Common myeloid progenitor, CD34-positive (primary cell): ENCODE measurements around the gene SLC38A9.

Experiments used
- CTCF ChIA-PET: fragments of 350-600 bp; sonication (Branson Sonifier 250); formaldehyde crosslinking; loops from one replicate; lab custom pipeline; 2021; ENCODE audit warnings: antibody characterized with exemption; lab: Charles Lee
- POLR2A ChIA-PET: fragments of 350-600 bp; sonication (Branson Sonifier 250); formaldehyde crosslinking; loops from one replicate; lab custom pipeline; 2021; ENCODE audit warnings: antibody characterized with exemption; lab: Charles Lee
- DNase-seq, 3 donors: peaks; one replicate each; pipeline versions ENCODE4 v3.0.0 to v3.0.0-alpha.2; 2013
- H3K27ac ChIP-seq, 2 experiments: 1 replicate in 1 of 2; 2 replicates in 1 of 2; pipeline ENCODE4 v1.7.0; 2013; ENCODE audit warnings: inconsistent platforms in 2 of 2, low read length in 2 of 2, mild to moderate bottlenecking in 2 of 2, low read depth in 1 of 2, moderate library complexity in 1 of 2; ENCODE audit not compliant: severe bottlenecking in 2 of 2, insufficient read depth in 1 of 2, poor library complexity in 1 of 2
- H3K27me3 ChIP-seq, 5 experiments: replicated peaks in 2 of 5; 1 replicate in 3 of 5; 2 replicates in 2 of 5; pipeline versions ENCODE4 v1.6.1 to v1.7.0; 2013; ENCODE audit warnings: low read length in 4 of 5, mild to moderate bottlenecking in 2 of 5, moderate library complexity in 2 of 5, inconsistent platforms in 1 of 5; ENCODE audit not compliant: insufficient read depth in 5 of 5, control insufficient read depth in 4 of 5
- H3K36me3 ChIP-seq, 4 experiments: 1 replicate in 2 of 4; 2 replicates in 2 of 4; pipeline versions ENCODE4 v1.6.1 to v1.7.0; 2013; ENCODE audit warnings: low read length in 3 of 4, control low read depth in 1 of 4, mild to moderate bottlenecking in 1 of 4; ENCODE audit not compliant: control insufficient read depth in 4 of 4, insufficient read depth in 4 of 4
- H3K4me1 ChIP-seq, 4 experiments: 1 replicate in 3 of 4; 2 replicates in 1 of 4; pipeline versions ENCODE4 v1.6.1 to v1.7.1; 2013; ENCODE audit warnings: low read length in 3 of 4, mild to moderate bottlenecking in 3 of 4, control low read depth in 1 of 4, inconsistent platforms in 1 of 4, moderate library complexity in 1 of 4; ENCODE audit not compliant: control insufficient read depth in 4 of 4, insufficient read depth in 4 of 4; ENCODE audit errors: control extremely low read depth in 1 of 4
- H3K4me3 ChIP-seq, 7 experiments: 1 replicate in 4 of 7; 2 replicates in 3 of 7; pipeline versions ENCODE4 v1.5.1 to v1.7.0; 2013; ENCODE audit warnings: mild to moderate bottlenecking in 7 of 7, low read length in 6 of 7, moderate library complexity in 6 of 7, inconsistent platforms in 2 of 7, low read depth in 2 of 7, control low read depth in 1 of 7; ENCODE audit not compliant: insufficient read depth in 4 of 7, control insufficient read depth in 1 of 7; ENCODE audit errors: extremely low read depth in 1 of 7
- H3K9me3 ChIP-seq, 5 experiments: 1 replicate in 4 of 5; 2 replicates in 1 of 5; pipeline versions ENCODE4 v1.6.1 to v1.7.1; 2013; ENCODE audit warnings: low read length in 4 of 5, mild to moderate bottlenecking in 2 of 5, inconsistent platforms in 1 of 5, low read depth in 1 of 5, moderate library complexity in 1 of 5; ENCODE audit not compliant: control insufficient read depth in 4 of 5, insufficient read depth in 2 of 5; ENCODE audit errors: control extremely low read depth in 1 of 5
- WGBS: methylation state at CpG from one replicate; pipeline ENCODE4 v1.1.5; 2013; ENCODE audit not compliant: insufficient coverage; 5-methylcytosine and 5-hydroxymethylcytosine counted together

SLC38A9 gene

DNA sequence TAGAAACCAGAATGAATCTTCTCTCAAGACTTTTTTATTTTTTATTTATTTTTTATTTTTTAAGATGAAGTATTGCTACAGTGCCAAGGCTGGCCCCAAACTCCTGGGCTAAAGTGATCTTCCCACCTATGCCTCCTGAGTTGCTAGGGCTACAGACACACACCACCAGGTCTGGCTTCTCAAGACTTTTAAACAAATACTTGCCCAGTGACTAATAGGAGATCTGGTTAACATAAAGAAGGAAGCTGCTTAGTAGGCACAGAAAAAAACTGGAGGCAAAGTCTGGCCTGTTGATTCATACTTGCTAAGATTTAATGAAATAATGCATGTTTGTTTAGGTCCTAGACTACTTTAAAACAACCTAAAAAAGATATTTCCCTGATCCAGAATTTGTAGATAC, 43.8 kb downstream of the SLC38A9 start:
- peak in 1 of 3 donors; percentile 2 for DNase-seq
- no peaks in the 10 kb centered on the region for H3K9me3 ChIP-seq
- H3K4me1 ChIP-seq, result no peaks in the 10 kb centered on the region
- H3K27me3 ChIP-seq, result no peaks in the 10 kb centered on the region
- CTCF ChIA-PET, result no interaction called here
- peaks cover 0 to 15% (median 5%) of the 10 kb centered on the region in 4 experiments for H3K36me3 ChIP-seq
- H3K27ac ChIP-seq, result no peak overlapping the region
- POLR2A ChIA-PET, result no interaction called here
- H3K4me3 ChIP-seq, result no peak overlapping the region

- Histone ChIP-seq H3K36me3 (peaks cover 0 to 15% (median 5%) of the 10 kb centered on the region in 4 experiments), H3K4me3 (no peak overlapping the region), H3K9me3 (no peaks in the 10 kb centered on the region), H3K27ac (no peak overlapping the region), H3K27me3 (no peaks in the 10 kb centered on the region), H3K4me1 (no peaks in the 10 kb centered on the region)
- no peak for DNase-seq
- CTCF ChIA-PET, result no interaction called here
- 96% methylated on average over 3 of the region's 3 CpGs for WGBS
- POLR2A ChIA-PET, result no interaction called here
Observed at GRCh38 chr5:55667938-55668337, 44.2 kb downstream of the SLC38A9 start.

DNA sequence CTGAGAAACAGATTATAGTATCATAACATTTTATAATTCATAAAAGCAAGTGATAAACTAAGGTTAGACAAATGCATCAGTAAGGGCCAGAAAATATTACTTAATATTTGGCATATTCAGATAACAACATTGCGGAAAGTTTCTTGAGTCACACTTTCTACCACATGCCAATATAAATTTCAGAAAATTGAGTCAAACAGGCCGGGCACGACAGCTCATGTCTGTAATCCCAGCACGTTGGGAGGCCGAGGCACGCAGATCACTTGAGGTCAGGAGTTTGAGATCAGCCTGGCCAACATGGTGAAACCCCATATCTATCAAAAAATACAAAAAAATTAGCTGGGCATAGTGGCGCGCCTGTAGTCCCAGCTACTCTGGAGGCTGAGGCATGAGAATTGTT, 47.1 kb downstream of the SLC38A9 start:
- 97% methylated on average over 6 of the region's 8 CpGs for WGBS
- Histone ChIP-seq H3K4me3 (no peak overlapping the region), H3K27ac (no peak overlapping the region), H3K4me1 (no peaks in the 10 kb centered on the region), H3K27me3 (peaks cover 0 to 2% (median 0%) of the 10 kb centered on the region in 5 experiments), H3K36me3 (peaks cover 0 to 13% (median 6%) of the 10 kb centered on the region in 4 experiments), H3K9me3 (no peaks in the 10 kb centered on the region)
- CTCF ChIA-PET, result no interaction called here
- no peak for DNase-seq
- POLR2A ChIA-PET, result no interaction called here

- POLR2A ChIA-PET, result no interaction called here
- Histone ChIP-seq H3K27me3 (peaks cover 0 to 31% (median 4%) of the 10 kb centered on the region in 5 experiments), H3K9me3 (no peaks in the 10 kb centered on the region), H3K36me3 (peaks cover 0 to 27% (median 2%) of the 10 kb centered on the region in 4 experiments), H3K4me3 (no peak overlapping the region), H3K4me1 (no peaks in the 10 kb centered on the region), H3K27ac (no peak overlapping the region)
- CTCF ChIA-PET, result no interaction called here
- no CpG with 5 or more reads among the region's 2 CpGs for WGBS
- no peak for DNase-seq
Observed at GRCh38 chr5:55657443-55657842, 54.7 kb downstream of the SLC38A9 start.

DNA sequence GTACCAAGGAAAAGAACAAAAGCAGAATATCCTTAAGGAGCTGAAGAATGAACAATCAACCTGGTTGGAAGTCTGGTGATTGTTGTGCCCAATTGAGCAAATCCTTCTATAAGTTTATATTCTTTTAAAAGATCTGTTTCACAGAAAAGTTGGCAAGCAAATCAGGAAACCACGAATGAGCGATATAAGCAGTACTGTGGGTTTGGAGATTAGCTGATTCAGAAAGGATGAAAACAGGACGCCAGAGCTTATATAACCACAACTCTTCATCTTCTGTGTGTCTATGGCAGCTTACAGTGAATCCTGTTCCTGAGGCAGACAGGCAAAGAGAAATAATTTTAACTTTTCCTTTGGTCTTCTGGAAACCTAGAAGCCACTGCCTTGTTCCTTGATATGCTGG, 61.7 kb downstream of the SLC38A9 start:
- 0% methylated on average over 1 of the region's 3 CpGs for WGBS

DNA sequence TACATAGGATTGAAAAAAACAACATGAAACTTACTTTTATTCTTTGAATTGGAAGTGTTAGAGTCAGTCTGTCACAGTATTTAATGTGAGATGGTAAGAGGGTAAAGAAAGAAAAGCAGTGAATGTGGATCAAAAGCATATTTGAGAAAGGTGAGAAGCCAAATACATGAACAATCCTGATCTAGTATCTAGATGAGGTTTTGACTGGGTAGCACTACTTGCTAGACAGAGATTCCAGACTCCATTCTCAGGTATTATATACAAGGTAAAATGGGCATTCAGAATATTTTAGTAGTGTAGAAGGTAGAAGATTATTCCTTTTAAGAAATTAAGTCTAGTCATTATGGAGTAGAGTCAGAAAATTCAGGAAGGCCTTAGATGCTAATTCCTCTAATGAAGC, 62.2 kb downstream of the SLC38A9 start:
- Histone ChIP-seq H3K9me3 (peaks cover 0 to 1% (median 0%) of the 10 kb centered on the region in 5 experiments), H3K4me1 (peaks cover 2 to 6% (median 4%) of the 10 kb centered on the region in 4 experiments), H3K4me3 (no peak overlapping the region), H3K27me3 (peaks cover 0 to 45% (median 10%) of the 10 kb centered on the region in 5 experiments), H3K27ac (no peak overlapping the region), H3K36me3 (peaks cover 4 to 27% (median 5%) of the 10 kb centered on the region in 4 experiments)
- CTCF ChIA-PET, result interaction anchor here (1.3 kb wide), 1 partner anchor 13 kb away, joined by 3 read pairs; no protein-coding TSS in a partner anchor
- DNase-seq, result peak in 1 of 3 donors; percentile 2
- POLR2A ChIA-PET, result no interaction called here

More for the DNA sequence above, 61.7 kb downstream of the SLC38A9 start:
- peaks cover 0 to 45% (median 11%) of the 10 kb centered on the region in 5 experiments for H3K27me3 ChIP-seq
- ChIA-PET CTCF (interaction anchor here (1.3 kb wide), 1 partner anchor 14 kb away, joined by 3 read pairs; no protein-coding TSS in a partner anchor), POLR2A (no interaction called here)
- H3K27ac ChIP-seq, result no peak overlapping the region
- peaks cover 0 to 27% (median 4%) of the 10 kb centered on the region in 4 experiments for H3K36me3 ChIP-seq
- H3K4me1 ChIP-seq, result peaks cover 2 to 6% (median 4%) of the 10 kb centered on the region in 4 experiments
- no peak overlapping the region for H3K4me3 ChIP-seq
- peaks cover 0 to 1% (median 0%) of the 10 kb centered on the region in 5 experiments for H3K9me3 ChIP-seq
- peak; percentile 57 to 82 (median 75) for DNase-seq

GRCh38 chr5:55645304-55645703, 66.8 kb downstream of the SLC38A9 start:
- DNase-seq, result no peak
- Histone ChIP-seq H3K4me3 (no peak overlapping the region), H3K36me3 (peaks cover 0 to 24% (median 7%) of the 10 kb centered on the region in 4 experiments), H3K4me1 (peaks cover 0 to 2% (median 1%) of the 10 kb centered on the region in 4 experiments), H3K9me3 (no peaks in the 10 kb centered on the region), H3K27ac (no peak overlapping the region), H3K27me3 (peaks cover 0 to 40% (median 17%) of the 10 kb centered on the region in 5 experiments)
- WGBS, result 100% methylated on average over 1 of the region's 3 CpGs
- CTCF ChIA-PET, result no interaction called here
- POLR2A ChIA-PET, result no interaction called here
